Breast epithelium (tissue), 4 donors: ENCODE data around the gene MCF2L2. TPM values are rescaled to one million over a fixed set of nuclear protein-coding genes. Genes with fewer than 3 reads are reported as not detected.

ENCODE experiments used
- DNase-seq, 2 donors: peaks; one replicate each; pipeline ENCODE4 v3.0.0-alpha.2; 2019; ENCODE audit warnings: low spot score in 2 of 2
- H3K27ac ChIP-seq, 2 donors: fragments of 200-600 bp; sonication (generic) in 1 of 2; one replicate each; pipeline ENCODE4 v1.5.1; 2016 to 2019; ENCODE audit warnings: mild to moderate bottlenecking in 1 of 2
- H3K27me3 ChIP-seq, 2 donors: fragments of 200-600 bp; sonication (generic) in 1 of 2; one replicate each; pipeline versions ENCODE4 v1.5.1 to v1.6.0; 2017 to 2019; ENCODE audit warnings: control low read depth in 1 of 2, mild to moderate bottlenecking in 1 of 2
- H3K36me3 ChIP-seq: fragments of 200-600 bp; one replicate; pipeline ENCODE4 v1.5.1; 2019
- H3K4me1 ChIP-seq, 2 donors: fragments of 200-600 bp; sonication (generic); one replicate each; pipeline ENCODE4 v1.5.1; 2016 to 2019; ENCODE audit warnings: control low read depth in 1 of 2
- H3K4me3 ChIP-seq, 3 donors: fragments of 200-600 bp; sonication (generic); 1 replicate in 2 of 3; 2 replicates in 1 of 3; pipeline ENCODE4 v1.5.1; 2016 to 2019; ENCODE audit warnings: mild to moderate bottlenecking in 3 of 3, moderate library complexity in 2 of 3
- H3K9me3 ChIP-seq, 2 donors: fragments of 200-600 bp; sonication (generic) in 1 of 2; one replicate each; pipeline ENCODE4 v1.5.1; 2016 to 2019; ENCODE audit warnings: control low read depth in 1 of 2
- POLR2A ChIP-seq: fragments of 450-650 bp; IDR thresholded peaks from one replicate; pipeline ENCODE4 v1.6.1; 2016; ENCODE audit warnings: antibody characterized with exemption, mild to moderate bottlenecking, moderate library complexity
- POLR2AphosphoS5 ChIP-seq, 3 donors: sonication (generic); formaldehyde crosslinking; IDR thresholded peaks; one replicate each; pipeline ENCODE4 v1.6.1; 2017; ENCODE audit warnings: antibody characterized with exemption in 3 of 3
- intact Hi-C: fragments of 100-400 bp; cut with DNase I; formaldehyde crosslinking; loops from one replicate; pipeline ENCODE4 v1.15.1; 2023; ENCODE audit warnings: low total_unique reads
- total RNA-seq, 3 donors: library from RNA; depleted of rRNA; stranded (reverse); fragments of >200 nt; gene quantifications; one replicate each; pipeline ENCODE4 v1.1.0, GENCODE V29; 2016
- TF ChIP-seq, protein P1 (sequence below), 3 donors: fragments of 450-650 bp; IDR thresholded peaks; one replicate each; pipeline ENCODE4 v1.5.1; 2016 to 2017; ENCODE audit warnings: antibody characterized with exemption in 3 of 3, mild to moderate bottlenecking in 3 of 3, moderate library complexity in 3 of 3

Gene MCF2L2
- total RNA-seq, 3 donors from 2014 or later = 0.64 to 1.5 (median 1.3) TPM

DNA sequence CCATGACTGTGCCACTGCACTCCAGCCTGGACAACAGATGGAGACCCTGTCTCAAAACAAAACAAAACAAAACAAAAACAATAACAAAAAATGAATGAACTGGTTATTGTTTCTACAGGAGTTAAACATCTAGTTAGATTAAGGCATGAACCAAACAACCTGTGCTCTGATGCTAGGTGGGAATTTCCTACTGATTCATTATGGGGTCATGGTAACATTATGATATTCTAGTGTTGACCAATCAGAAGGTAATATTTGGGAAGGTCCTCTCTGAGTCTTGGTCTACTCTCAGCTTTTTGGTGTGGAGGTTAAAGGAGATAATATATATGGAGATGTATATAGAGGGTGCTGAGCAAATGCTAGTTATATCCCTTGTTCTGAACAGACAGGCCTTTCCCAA, 37.6 kb downstream of the MCF2L2 start:
- H3K36me3 ChIP-seq = no peaks in the 10 kb centered on the region
- no peaks in the 10 kb centered on the region for H3K9me3 ChIP-seq
- H3K27me3 ChIP-seq = no peaks in the 10 kb centered on the region
- no peak overlapping the region for H3K27ac ChIP-seq
- no peak overlapping the region for H3K4me3 ChIP-seq
- TF ChIP-seq, protein P1, sequence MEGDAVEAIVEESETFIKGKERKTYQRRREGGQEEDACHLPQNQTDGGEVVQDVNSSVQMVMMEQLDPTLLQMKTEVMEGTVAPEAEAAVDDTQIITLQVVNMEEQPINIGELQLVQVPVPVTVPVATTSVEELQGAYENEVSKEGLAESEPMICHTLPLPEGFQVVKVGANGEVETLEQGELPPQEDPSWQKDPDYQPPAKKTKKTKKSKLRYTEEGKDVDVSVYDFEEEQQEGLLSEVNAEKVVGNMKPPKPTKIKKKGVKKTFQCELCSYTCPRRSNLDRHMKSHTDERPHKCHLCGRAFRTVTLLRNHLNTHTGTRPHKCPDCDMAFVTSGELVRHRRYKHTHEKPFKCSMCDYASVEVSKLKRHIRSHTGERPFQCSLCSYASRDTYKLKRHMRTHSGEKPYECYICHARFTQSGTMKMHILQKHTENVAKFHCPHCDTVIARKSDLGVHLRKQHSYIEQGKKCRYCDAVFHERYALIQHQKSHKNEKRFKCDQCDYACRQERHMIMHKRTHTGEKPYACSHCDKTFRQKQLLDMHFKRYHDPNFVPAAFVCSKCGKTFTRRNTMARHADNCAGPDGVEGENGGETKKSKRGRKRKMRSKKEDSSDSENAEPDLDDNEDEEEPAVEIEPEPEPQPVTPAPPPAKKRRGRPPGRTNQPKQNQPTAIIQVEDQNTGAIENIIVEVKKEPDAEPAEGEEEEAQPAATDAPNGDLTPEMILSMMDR (IDR thresholded peaks at IDR 0.05) = no peak
- no peak for TF ChIP-seq POLR2A
- no peak for TF ChIP-seq POLR2AphosphoS5 (IDR thresholded peaks at IDR 0.05)
- intact Hi-C loops = no loop called here
- DNase-seq = no peak
- H3K4me1 ChIP-seq = no peaks in the 10 kb centered on the region

GRCh38 chr3:183388213-183388895, 40.1 kb downstream of the MCF2L2 start:
- no peaks in the 10 kb centered on the region for H3K36me3 ChIP-seq
- H3K27ac ChIP-seq = no peak overlapping the region
- no peaks in the 10 kb centered on the region for H3K4me1 ChIP-seq
- H3K4me3 ChIP-seq = no peak overlapping the region
- no peak for DNase-seq
- intact Hi-C loops = loop anchor here (10.0 kb wide), 1 partner anchor 1066 kb away; no protein-coding TSS in a partner anchor
- H3K9me3 ChIP-seq = no peaks in the 10 kb centered on the region
- TF ChIP-seq POLR2A = no peak
- no peaks in the 10 kb centered on the region for H3K27me3 ChIP-seq

- no peak overlapping the region for H3K27ac ChIP-seq
- TF ChIP-seq POLR2A (no peak), POLR2AphosphoS5 (IDR thresholded peaks at IDR 0.05) (no peak)
- no peaks in the 10 kb centered on the region for H3K4me1 ChIP-seq
- no peak overlapping the region for H3K4me3 ChIP-seq
- intact Hi-C loops = loop anchor here (10.0 kb wide), 1 partner anchor 1067 kb away; no protein-coding TSS in a partner anchor
- no peaks in the 10 kb centered on the region for H3K27me3 ChIP-seq
- no peak for DNase-seq
- no peaks in the 10 kb centered on the region for H3K36me3 ChIP-seq
- H3K9me3 ChIP-seq = no peaks in the 10 kb centered on the region
Measured at GRCh38 chr3:183387797-183388196, 40.6 kb downstream of the MCF2L2 start.

DNA sequence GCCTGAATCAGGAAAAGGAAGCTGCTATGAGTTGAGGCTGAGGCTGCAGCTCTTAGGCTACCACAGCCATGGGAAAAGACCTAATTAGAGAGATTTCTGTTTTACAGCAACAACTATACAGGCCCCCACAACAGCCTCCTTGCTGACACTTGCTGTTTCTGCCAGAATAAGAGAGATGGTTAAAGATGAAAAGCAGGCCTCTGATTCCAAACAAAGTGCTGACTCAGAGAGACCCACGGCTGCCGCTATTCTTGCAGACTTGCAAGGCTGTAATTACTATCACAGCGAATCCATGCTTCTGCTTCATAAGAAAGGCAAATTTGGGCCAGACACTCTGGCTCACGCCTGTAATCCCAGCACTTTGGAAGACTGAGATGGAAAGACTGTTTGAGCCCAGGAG, 41.8 kb downstream of the MCF2L2 start:
- no peaks in the 10 kb centered on the region for H3K36me3 ChIP-seq
- no peaks in the 10 kb centered on the region for H3K27me3 ChIP-seq
- DNase-seq = no peak
- intact Hi-C loops = loop anchor here (10.0 kb wide), 1 partner anchor 1068 kb away; no protein-coding TSS in a partner anchor
- H3K4me3 ChIP-seq = no peak overlapping the region
- H3K9me3 ChIP-seq = no peaks in the 10 kb centered on the region
- H3K4me1 ChIP-seq = no peaks in the 10 kb centered on the region
- no peak overlapping the region for H3K27ac ChIP-seq
- TF ChIP-seq POLR2AphosphoS5 (IDR thresholded peaks at IDR 0.05) (no peak), POLR2A (no peak)
- TF ChIP-seq, protein P1 (IDR thresholded peaks at IDR 0.05) = no peak

DNA sequence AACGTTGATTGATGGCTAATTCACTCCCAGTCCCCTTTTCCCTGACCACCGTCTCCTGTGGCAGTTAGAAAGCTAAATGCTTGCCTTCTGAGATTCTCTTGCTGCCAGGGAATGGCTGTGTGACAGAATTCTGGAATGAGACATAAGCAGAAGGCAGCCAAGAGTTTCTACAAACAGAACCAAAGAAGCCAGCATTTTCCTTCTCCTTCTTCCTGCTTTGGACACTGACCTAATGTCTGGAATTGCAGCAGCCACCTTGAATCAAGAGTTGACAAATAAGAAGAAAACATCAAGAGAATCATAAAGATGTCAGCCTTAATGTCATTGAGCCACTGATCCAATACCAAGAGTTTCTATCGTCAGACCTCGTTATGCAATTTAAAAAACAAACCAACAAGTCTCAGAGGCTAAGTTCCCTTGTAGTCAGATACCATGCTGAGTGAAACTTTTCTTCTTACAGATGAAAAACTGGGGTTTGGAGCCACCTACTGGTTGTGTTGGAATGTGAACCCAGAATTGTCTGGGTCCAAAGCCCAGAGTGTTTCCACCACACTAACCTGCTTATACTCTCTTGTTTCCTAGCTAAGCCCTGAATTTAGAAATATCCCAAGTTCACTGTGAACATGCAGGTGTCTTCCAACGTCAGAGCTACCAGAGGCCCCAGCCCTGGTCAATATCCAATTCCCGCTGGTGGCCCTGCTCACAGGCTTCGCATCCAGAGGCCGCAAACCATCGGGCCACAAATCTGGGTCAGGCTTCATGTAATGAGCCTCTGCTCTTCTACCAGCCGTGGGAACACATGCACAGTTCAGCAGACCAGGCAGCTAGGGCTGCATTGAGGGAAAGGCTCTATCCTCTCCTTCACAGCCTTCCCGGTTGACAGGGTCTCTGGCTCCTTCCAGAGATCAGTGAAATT, 42.5 kb downstream of the MCF2L2 start:
- Histone ChIP-seq H3K36me3 (no peaks in the 10 kb centered on the region), H3K27ac (no peak overlapping the region), H3K9me3 (no peaks in the 10 kb centered on the region), H3K4me3 (no peak overlapping the region), H3K27me3 (no peaks in the 10 kb centered on the region), H3K4me1 (no peaks in the 10 kb centered on the region)
- no peak for TF ChIP-seq POLR2A
- TF ChIP-seq, protein P1 (IDR thresholded peaks at IDR 0.05) = peak; percentile 70 to 77 (median 76)
- intact Hi-C loops = loop anchor here (10.0 kb wide), 1 partner anchor 1069 kb away; no protein-coding TSS in a partner anchor
- no peak for DNase-seq
